Astrocyte of the cerebellum (primary cell): Measurements from ENCODE around the gene HS6ST2.

Experiments
- DNase-seq: peaks from one replicate; pipeline ENCODE4 v3.0.0-alpha.2; 2011; ENCODE audit warnings: low read depth
- H3K4me3 ChIP-seq: 2 replicates; pipeline ENCODE4 v1.5.1; 2011; ENCODE audit warnings: mild to moderate bottlenecking, low read depth, low read length, moderate library complexity
- CTCF ChIP-seq: IDR thresholded peaks from 2 replicates; pipeline ENCODE4 v1.5.1; 2012; ENCODE audit warnings: low read length, low read depth, moderate library complexity, mild to moderate bottlenecking; ENCODE audit errors: missing control alignments
- in situ Hi-C: cut with HindIII; loops from 2 replicates; pipeline ENCODE4 v1.10.0; 2017; ENCODE audit warnings: low sequenced_read_pairs

The HS6ST2 gene

GRCh38 chrX:132958091-132958703 is at the start of gene HS6ST2:
Gene HS6ST2, minus strand, starts transcription at chrX:132958629.
- no peak for TF ChIP-seq CTCF
- H3K4me3 ChIP-seq = peak within 1 kb of the TSS; percentile 39
- in situ Hi-C loops = no loop called here
- no peak for DNase-seq

GRCh38 chrX:133007458-133007857 is 49.0 kb upstream of the HS6ST2 start:
- no peak for TF ChIP-seq CTCF
- no peak overlapping the region for H3K4me3 ChIP-seq
- in situ Hi-C loops = no loop called here
- no peak for DNase-seq

GRCh38 chrX:133005616-133006015 is 47.2 kb upstream of the HS6ST2 start:
- in situ Hi-C loops = no loop called here
- no peak for TF ChIP-seq CTCF
- H3K4me3 ChIP-seq = no peak overlapping the region
- no peak for DNase-seq

GRCh38 chrX:133005042-133005441 is 46.6 kb upstream of the HS6ST2 start:
- peak; percentile 68 for TF ChIP-seq CTCF
- no peak for DNase-seq
- H3K4me3 ChIP-seq = no peak overlapping the region
- in situ Hi-C loops = no loop called here

- in situ Hi-C loops = no loop called here
- TF ChIP-seq CTCF = no peak
- no peak overlapping the region for H3K4me3 ChIP-seq
- no peak for DNase-seq
Measured at GRCh38 chrX:132999209-132999608, 40.8 kb upstream of the HS6ST2 start.

- H3K4me3 ChIP-seq = no peak overlapping the region
- no peak for TF ChIP-seq CTCF
- in situ Hi-C loops = no loop called here
- DNase-seq = no peak
Measured at GRCh38 chrX:132990835-132991234, 32.4 kb upstream of the HS6ST2 start.
